ENCODE data around the gene IGFBP5. TPM values are rescaled to one million over a fixed set of nuclear protein-coding genes. Genes with fewer than 3 reads are reported as not detected.

Gene IGFBP5
- total and polyA plus RNA-seq, 9 of the 15 experiments (the other 6 are each of a cell fraction or from before 2014, with no cell fraction given) = 0.01 to 1.9 (median 0.03) TPM; not detected in 6

DNA sequence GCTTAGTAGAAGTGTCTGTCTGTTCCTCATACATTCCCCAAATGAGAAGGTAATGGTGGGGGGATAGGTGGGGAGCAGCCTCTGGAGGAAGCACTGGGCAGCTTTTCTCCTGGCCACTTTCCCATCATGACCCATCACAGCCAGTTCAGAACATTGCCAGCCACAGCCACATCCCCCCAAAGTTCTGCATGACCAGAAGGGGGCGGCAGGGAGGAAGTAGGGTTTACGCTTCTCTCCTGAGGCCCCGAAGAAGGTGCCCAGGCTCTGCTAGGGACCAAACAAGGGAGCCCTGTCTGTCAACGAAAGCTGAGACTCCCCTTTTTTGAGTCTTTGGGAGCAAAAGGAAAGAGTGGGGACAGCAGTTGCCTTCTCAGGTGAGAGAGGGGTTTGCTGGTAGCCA is 7.7 kb downstream of the IGFBP5 start:
- no peaks in the 10 kb centered on the region for H3K36me3 ChIP-seq (ENCODE audit: control insufficient read depth, insufficient read depth, low read length)
- CTCF ChIA-PET (ENCODE audit: low intra/inter-chr PET ratio) = no interaction called here
- H3K9me1 ChIP-seq (ENCODE audit: control insufficient read depth, insufficient read depth, low read length) = no peaks in the 10 kb centered on the region
- WGBS (ENCODE audit: insufficient coverage, low coverage, missing lambda C conversion rate) = 13% methylated on average over 4 of the region's 4 CpGs
- H3K4me2 ChIP-seq (ENCODE audit: insufficient read depth, low read length) = no peak overlapping the region
- BruUV-seq (replicated peaks) = no TSS peak
- intact Hi-C loops (cut with micrococcal nuclease) (no loop called here), in situ Hi-C loops (cut with MboI) (loop anchor here (10.0 to 25.0 kb wide), 2 partner anchors 827 to 1025 kb away; no protein-coding TSS in a partner anchor)
- H3K79me2 ChIP-seq (ENCODE audit: control insufficient read depth, insufficient read depth, low read length) = no peaks in the 10 kb centered on the region
- POLR2A ChIA-PET = no interaction called here
- peak; percentile 46 to 65 (median 64) for TF ChIP-seq CTCF (IDR thresholded peaks at IDR 0.05 in 2 of 3, conservative IDR thresholded peaks at IDR 0.05 in 1 of 3; ENCODE audit: insufficient read depth in 2 of 3, low read depth in 1 of 3, low read length in 3 of 3)
- TF ChIP-seq CGGBP1 (CRISPR knock-in tag; IDR thresholded peaks at IDR 0.05) = no peak
- peak; percentile 59 for TF ChIP-seq SPI1 (IDR thresholded peaks at IDR 0.05; ENCODE audit: borderline replicate concordance, low read depth, low read length)
- no peak for TF ChIP-seq ZSCAN32 (CRISPR knock-in tag; IDR thresholded peaks at IDR 0.05)
- TF ChIP-seq ZNF316 (IDR thresholded peaks at IDR 0.05) = no peak
- no peak for TF ChIP-seq MCM7 (IDR thresholded peaks at IDR 0.05)
- 0 out of 2 replicates have a peak, but pooled peaks have one; percentile 42 for TF ChIP-seq SMC3 (conservative IDR thresholded peaks at IDR 0.05; ENCODE audit: insufficient read depth, low read depth, low read length)
- peak in 1 of 2 experiments; percentile 42; a peak in 2 of 4 replicates for TF ChIP-seq RAD21 (CRISPR knock-in tag; conservative IDR thresholded peaks at IDR 0.05 in 1 of 2, IDR thresholded peaks at IDR 0.05 in 1 of 2)
- no peak for TF ChIP-seq TAF9B (IDR thresholded peaks at IDR 0.05; ENCODE audit: partially characterized antibody)
- no peak for TF ChIP-seq ZBED1 (IDR thresholded peaks at IDR 0.05)
- H2AFZ ChIP-seq (ENCODE audit: low read depth, low read length) = 0 out of 2 replicates have a peak overlapping the region, but pooled peaks have one; percentile 55
- no peak for FAIRE-seq
- no peaks in the 10 kb centered on the region; a peak in 1 of 5 replicates for H3K27me3 ChIP-seq (ENCODE audit: control insufficient read depth in 2 of 2, insufficient read depth in 2 of 2, low read length in 2 of 2)
- DNase-seq (ENCODE audit: extremely low read depth in 1 of 4, low spot score in 3 of 4) = peak; percentile 41 to 56 (median 52)
- H3K9ac ChIP-seq (ENCODE audit: insufficient read depth in 1 of 2, low read depth in 2 of 2, low read length in 2 of 2) = no peak overlapping the region
- H3K27ac ChIP-seq (ENCODE audit: extremely low read depth, low read depth, low read length) = no peak overlapping the region
- no peak overlapping the region for H3K4me3 ChIP-seq
- peak; percentile 81 for ATAC-seq
- H3K9me3 ChIP-seq (replicated peaks; ENCODE audit: control insufficient read depth, insufficient read depth, low read depth, low read length) = no peaks in the 10 kb centered on the region
- H4K20me1 ChIP-seq (replicated peaks; ENCODE audit: control insufficient read depth, insufficient read depth, low read length) = no peaks in the 10 kb centered on the region
- H3K4me1 ChIP-seq (replicated peaks in 1 of 2; ENCODE audit: control insufficient read depth in 2 of 2, insufficient read depth in 2 of 2, low read length in 2 of 2) = peaks cover 8 to 12% of the 10 kb centered on the region in 2 experiments; a peak in 4 of 5 replicates

All from K562 (cell line).